IgD-negative memory B cell (primary cell): ENCODE measurements around the gene SLC17A9. TPM values are rescaled to one million over a fixed set of nuclear protein-coding genes. Genes with fewer than 3 reads are reported as not detected.

ENCODE experiments used
- polyA plus RNA-seq: library from polyadenylated mRNA; unstranded; fragments of 300-500 nt; fragmentation: Illumina TruSeq; gene quantifications from one replicate; pipeline ENCODE4 v1.2.3, GENCODE V29; 2021

Gene SLC17A9
- polyA plus RNA-seq, 1 donor from 2014 or later = 4.1 TPM

Other genes starting within 250 kb of the SLC17A9 start
- gene NTSR1, start 243.9 kb upstream of the SLC17A9 start, polyA plus RNA-seq = not detected
- 8.3 TPM for gene MRGBP, start 156.2 kb upstream of the SLC17A9 start, polyA plus RNA-seq
- gene OGFR, start 147.9 kb upstream of the SLC17A9 start, polyA plus RNA-seq = 79.6 TPM
- gene COL9A3, start 135.7 kb upstream of the SLC17A9 start, polyA plus RNA-seq = 11.9 TPM
- 1.2 TPM for gene TCFL5, start 90.9 kb upstream of the SLC17A9 start, polyA plus RNA-seq
- gene DIDO1, start 26.2 kb upstream of the SLC17A9 start, polyA plus RNA-seq = 42.8 TPM
- gene GID8, start 14.6 kb upstream of the SLC17A9 start, polyA plus RNA-seq = 12.1 TPM
- not detected for gene BHLHE23, start 54.3 kb downstream of the SLC17A9 start, polyA plus RNA-seq